Panc1 (cell line): ENCODE measurements around the gene CHID1. TPM values are rescaled to one million over a fixed set of nuclear protein-coding genes. Genes with fewer than 3 reads are reported as not detected.

Source experiments
- ATAC-seq: fragments of 200-7000 bp; cut with Tn5 transposase; 2 replicates; pipeline ENCODE4 v1.9.1; 2020; ENCODE audit warnings: mild to moderate bottlenecking, moderate library complexity
- BruUV-seq: library from RNA; stranded (reverse); fragments of 400-500 nt; replicated peaks from 2 replicates; lab custom pipeline; 2021; lab: Mats Ljungman, UMichigan
- CTCF ChIA-PET: fragments of 300-600 bp; sonication (Branson Sonifier 250); formaldehyde crosslinking; loops from one replicate; lab custom pipeline; 2022; ENCODE audit warnings: antibody characterized with exemption; lab: Charles Lee
- POLR2A ChIA-PET: fragments of 300-600 bp; sonication (Branson Sonifier 250); formaldehyde crosslinking; loops from one replicate; lab custom pipeline; 2022; ENCODE audit warnings: antibody characterized with exemption; lab: Charles Lee
- DNase-seq: peaks from one replicate; pipeline ENCODE4 v3.0.0-alpha.2; 2010; ENCODE audit warnings: low read depth, low spot score
- H3K27ac ChIP-seq: 2 replicates; pipeline ENCODE4 v1.5.1; 2011; ENCODE audit warnings: mild to moderate bottlenecking, low read length, inconsistent platforms
- H3K27me3 ChIP-seq: fragments of 200-500 bp; sonication (Bioruptor generic); 2 replicates; pipeline ENCODE4 v1.6.0; 2014; ENCODE audit warnings: low read length, inconsistent platforms; ENCODE audit not compliant: control insufficient read depth, insufficient read depth
- H3K36me3 ChIP-seq: fragments of 200-500 bp; sonication (Bioruptor generic); 2 replicates; pipeline ENCODE4 v1.5.1; 2014; ENCODE audit warnings: inconsistent platforms, mild to moderate bottlenecking, low read length, moderate library complexity; ENCODE audit not compliant: control insufficient read depth, insufficient read depth
- H3K4me1 ChIP-seq: 2 replicates; pipeline ENCODE4 v1.5.1; 2011; ENCODE audit warnings: inconsistent platforms, mild to moderate bottlenecking, low read length, moderate library complexity; ENCODE audit not compliant: control insufficient read depth, insufficient read depth
- H3K4me3 ChIP-seq, 2 experiments: 2 replicates each; pipeline ENCODE4 v1.5.1; 2011 to 2012; ENCODE audit warnings: low read depth in 2 of 2, low read length in 2 of 2, mild to moderate bottlenecking in 2 of 2, inconsistent platforms in 1 of 2, moderate library complexity in 1 of 2
- H3K9me3 ChIP-seq: fragments of 200-500 bp; sonication (Bioruptor generic); 2 replicates; pipeline ENCODE4 v1.5.1; 2014; ENCODE audit warnings: low read depth, mild to moderate bottlenecking, inconsistent platforms, low read length, moderate library complexity; ENCODE audit not compliant: control insufficient read depth, insufficient read depth
- CTCF ChIP-seq: fragments of 450-650 bp; IDR thresholded peaks from 2 replicates; pipeline ENCODE4 v1.5.1; 2017; ENCODE audit warnings: mild to moderate bottlenecking
- POLR2AphosphoS5 ChIP-seq: IDR thresholded peaks from 2 replicates; pipeline ENCODE4 v1.6.1; 2012; ENCODE audit warnings: mild to moderate bottlenecking, low read depth, low read length, moderate library complexity
- SIN3A ChIP-seq: IDR thresholded peaks from 2 replicates; pipeline ENCODE4 v1.6.1; 2012; ENCODE audit warnings: low read depth, mild to moderate bottlenecking, low read length, moderate library complexity, borderline replicate concordance; ENCODE audit not compliant: insufficient read depth
- TCF7L2 ChIP-seq: IDR thresholded peaks from 2 replicates; pipeline ENCODE4 v1.6.1; 2011; ENCODE audit warnings: mild to moderate bottlenecking, low read depth, low read length, inconsistent platforms
- in situ Hi-C: cut with HindIII; loops from 2 replicates; pipeline ENCODE4 v1.10.0; 2016; ENCODE audit warnings: low sequenced_read_pairs, low pct_unique_long_range_greater_than_20kb
- intact Hi-C: fragments of 100-400 bp; cut with micrococcal nuclease; formaldehyde crosslinking; loops from one replicate; pipeline ENCODE4 v1.10.0; 2022; ENCODE audit not compliant: unreplicated experiment
- total RNA-seq: library from RNA; stranded (reverse); gene quantifications from one replicate; pipeline ENCODE4 v1.2.1, GENCODE V29; 2021; ENCODE audit not compliant: unreplicated experiment
- TF ChIP-seq, protein P1 (sequence below), 2 experiments: IDR thresholded peaks; 2 replicates each; pipeline ENCODE4 v1.6.1; 2011 to 2012; ENCODE audit warnings: low read depth in 2 of 2, control low read depth in 1 of 2, low read length in 1 of 2, mild to moderate bottlenecking in 1 of 2, moderate library complexity in 1 of 2; ENCODE audit not compliant: insufficient read depth in 1 of 2

CHID1 gene
- total RNA-seq, 1 experiment from 2014 or later, result 224 TPM

DNA sequence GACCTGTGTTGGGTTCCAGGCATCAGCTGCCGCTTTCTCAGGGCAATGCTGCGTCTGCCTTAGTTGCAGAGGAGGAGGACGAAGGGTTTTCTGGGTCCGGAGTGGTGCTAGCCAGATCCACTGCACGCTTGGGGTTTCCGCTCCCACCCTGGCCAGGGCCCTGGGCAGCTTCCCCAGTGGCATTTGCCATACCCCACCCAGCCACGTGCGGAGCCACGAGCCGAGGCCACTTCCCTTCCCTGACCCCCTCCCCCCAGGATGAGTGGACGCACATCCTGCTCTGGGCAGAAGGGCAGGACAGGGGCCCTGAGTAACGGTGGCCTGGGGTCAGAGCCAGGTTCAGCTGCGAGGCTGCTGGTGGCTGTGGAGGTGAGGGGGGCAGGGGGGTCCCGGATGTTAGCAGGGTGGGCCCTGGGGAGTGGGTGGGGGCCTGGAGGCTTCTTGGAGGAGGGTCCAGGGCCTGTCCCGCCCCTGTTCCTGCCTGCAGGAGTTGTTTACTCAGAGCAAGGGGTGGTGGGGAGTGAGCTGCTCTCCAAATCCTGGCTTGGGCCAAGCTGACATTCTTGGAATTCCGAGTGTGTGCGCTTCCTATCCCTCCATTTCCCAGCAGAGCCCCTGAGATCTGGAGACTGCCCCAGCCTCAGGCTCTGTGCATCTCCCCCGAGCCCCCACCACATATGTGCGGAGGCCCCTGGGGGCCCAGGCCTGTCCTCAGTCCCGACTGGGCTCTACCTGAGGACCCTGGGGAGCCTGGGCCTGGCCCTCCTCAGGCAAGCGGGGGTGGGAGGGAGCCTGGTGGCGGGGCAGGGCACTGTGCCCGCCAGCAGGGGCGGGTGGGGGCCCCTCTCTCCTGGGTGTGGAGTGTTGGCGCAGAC, 66.6 kb downstream of the CHID1 start:
- TF ChIP-seq SIN3A (no peak), CTCF (peak; percentile 39; the same call in 1 of the 2 replicates), POLR2AphosphoS5 (peak; percentile 79; the same call in 1 of the 2 replicates), TCF7L2 (no peak)
- TF ChIP-seq, protein P1, sequence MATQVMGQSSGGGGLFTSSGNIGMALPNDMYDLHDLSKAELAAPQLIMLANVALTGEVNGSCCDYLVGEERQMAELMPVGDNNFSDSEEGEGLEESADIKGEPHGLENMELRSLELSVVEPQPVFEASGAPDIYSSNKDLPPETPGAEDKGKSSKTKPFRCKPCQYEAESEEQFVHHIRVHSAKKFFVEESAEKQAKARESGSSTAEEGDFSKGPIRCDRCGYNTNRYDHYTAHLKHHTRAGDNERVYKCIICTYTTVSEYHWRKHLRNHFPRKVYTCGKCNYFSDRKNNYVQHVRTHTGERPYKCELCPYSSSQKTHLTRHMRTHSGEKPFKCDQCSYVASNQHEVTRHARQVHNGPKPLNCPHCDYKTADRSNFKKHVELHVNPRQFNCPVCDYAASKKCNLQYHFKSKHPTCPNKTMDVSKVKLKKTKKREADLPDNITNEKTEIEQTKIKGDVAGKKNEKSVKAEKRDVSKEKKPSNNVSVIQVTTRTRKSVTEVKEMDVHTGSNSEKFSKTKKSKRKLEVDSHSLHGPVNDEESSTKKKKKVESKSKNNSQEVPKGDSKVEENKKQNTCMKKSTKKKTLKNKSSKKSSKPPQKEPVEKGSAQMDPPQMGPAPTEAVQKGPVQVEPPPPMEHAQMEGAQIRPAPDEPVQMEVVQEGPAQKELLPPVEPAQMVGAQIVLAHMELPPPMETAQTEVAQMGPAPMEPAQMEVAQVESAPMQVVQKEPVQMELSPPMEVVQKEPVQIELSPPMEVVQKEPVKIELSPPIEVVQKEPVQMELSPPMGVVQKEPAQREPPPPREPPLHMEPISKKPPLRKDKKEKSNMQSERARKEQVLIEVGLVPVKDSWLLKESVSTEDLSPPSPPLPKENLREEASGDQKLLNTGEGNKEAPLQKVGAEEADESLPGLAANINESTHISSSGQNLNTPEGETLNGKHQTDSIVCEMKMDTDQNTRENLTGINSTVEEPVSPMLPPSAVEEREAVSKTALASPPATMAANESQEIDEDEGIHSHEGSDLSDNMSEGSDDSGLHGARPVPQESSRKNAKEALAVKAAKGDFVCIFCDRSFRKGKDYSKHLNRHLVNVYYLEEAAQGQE (IDR thresholded peaks at IDR 0.05; ENCODE audit: insufficient read depth in 1 of 2, low read depth in 2 of 2, low read length in 1 of 2), result no peak
- Histone ChIP-seq H3K4me1 (peaks cover 68% of the 10 kb centered on the region), H3K27ac (peak overlapping the region; percentile 97), H3K4me3 (peak overlapping the region; percentile 85 to 96), H3K9me3 (no peaks in the 10 kb centered on the region), H3K36me3 (no peaks in the 10 kb centered on the region; the same call in 1 of the 2 replicates), H3K27me3 (no peaks in the 10 kb centered on the region)
- POLR2A ChIA-PET, result interaction anchor here (0.6 to 0.7 kb wide), 2 partner anchors 16 to 206 kb away, joined by 3 read pairs; no protein-coding TSS in a partner anchor
- CTCF ChIA-PET, result interaction anchor here (0.8 kb wide), 2 partner anchors 50 to 207 kb away, joined by 4 to 13 read pairs; no protein-coding TSS in a partner anchor
- in situ Hi-C loops (no loop called here), intact Hi-C loops (no loop called here)
- TSS peak; percentile 41 for BruUV-seq
- ATAC-seq, result peak; percentile 56
- no peak for DNase-seq

DNA sequence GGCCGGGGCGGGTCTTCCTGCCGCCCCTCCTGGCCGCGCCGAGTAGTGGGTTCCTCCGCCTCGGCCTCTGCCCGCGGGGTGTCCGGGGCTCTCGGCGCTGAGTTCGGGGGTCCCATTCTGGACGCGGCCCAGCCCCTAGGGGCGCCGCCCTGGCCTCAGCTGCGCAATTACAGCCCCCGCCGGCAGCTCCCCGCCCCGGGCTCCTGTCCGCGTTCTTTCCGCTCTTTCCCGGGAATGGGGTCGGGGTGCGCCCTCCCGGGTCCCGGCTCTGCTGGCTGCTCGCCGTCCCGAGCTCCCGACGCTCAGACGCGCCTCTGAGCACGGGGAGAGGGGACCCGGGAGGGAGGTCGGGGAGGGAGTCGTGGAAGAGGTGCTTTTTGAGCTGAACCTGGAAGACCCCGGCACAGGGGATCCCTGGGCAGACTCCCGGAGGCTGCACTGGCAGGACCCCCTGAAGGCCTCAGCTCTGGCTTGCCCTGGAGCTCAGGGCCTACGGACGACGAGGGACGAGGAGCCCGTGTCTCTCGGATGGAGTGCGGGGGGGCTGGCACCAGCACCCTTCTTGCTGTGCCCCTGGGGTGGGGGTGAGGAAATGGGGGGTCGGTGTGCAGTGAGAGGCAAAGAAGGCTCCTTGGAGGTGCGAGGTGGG, 67.4 kb downstream of the CHID1 start:
- no peak for ATAC-seq
- peaks cover 71% of the 10 kb centered on the region for H3K4me1 ChIP-seq

More for the DNA sequence above, 67.4 kb downstream of the CHID1 start:
- Histone ChIP-seq H3K27ac (peak overlapping the region; percentile 97), H3K4me3 (peak overlapping the region; percentile 85 to 96), H3K36me3 (no peaks in the 10 kb centered on the region; the same call in 1 of the 2 replicates), H3K9me3 (no peaks in the 10 kb centered on the region), H3K27me3 (no peaks in the 10 kb centered on the region)
- no peak for DNase-seq
- in situ Hi-C loops (no loop called here), intact Hi-C loops (no loop called here)
- ChIA-PET CTCF (interaction anchor here (0.8 kb wide), 1 partner anchor 208 kb away, joined by 4 read pairs; no protein-coding TSS in a partner anchor), POLR2A (interaction anchor here (0.6 to 0.7 kb wide), 3 partner anchors 208 to 277 kb away, joined by 3 to 5 read pairs (median 3); no protein-coding TSS in a partner anchor)
- TF ChIP-seq, protein P1 (IDR thresholded peaks at IDR 0.05; ENCODE audit: insufficient read depth in 1 of 2, low read depth in 2 of 2, low read length in 1 of 2), result no peak
- TF ChIP-seq SIN3A, result no peak
- TF ChIP-seq TCF7L2, result no peak
- peak; percentile 49 for TF ChIP-seq CTCF
- TF ChIP-seq POLR2AphosphoS5, result 0 out of 2 replicates have a peak, but pooled peaks have one; percentile 2
- no TSS peak for BruUV-seq
